CMK (cell line): ENCODE measurements around the gene WDR35.
"Not testable (repeated sequence)": the region's sequence is repeated elsewhere in the genome, so short reads cannot be mapped to it uniquely, and the experiment has no call there.

Source experiments
- DNase-seq: peaks from one replicate; pipeline ENCODE4 v3.0.0-alpha.2; 2010; ENCODE audit warnings: low read depth

Gene WDR35

DNA sequence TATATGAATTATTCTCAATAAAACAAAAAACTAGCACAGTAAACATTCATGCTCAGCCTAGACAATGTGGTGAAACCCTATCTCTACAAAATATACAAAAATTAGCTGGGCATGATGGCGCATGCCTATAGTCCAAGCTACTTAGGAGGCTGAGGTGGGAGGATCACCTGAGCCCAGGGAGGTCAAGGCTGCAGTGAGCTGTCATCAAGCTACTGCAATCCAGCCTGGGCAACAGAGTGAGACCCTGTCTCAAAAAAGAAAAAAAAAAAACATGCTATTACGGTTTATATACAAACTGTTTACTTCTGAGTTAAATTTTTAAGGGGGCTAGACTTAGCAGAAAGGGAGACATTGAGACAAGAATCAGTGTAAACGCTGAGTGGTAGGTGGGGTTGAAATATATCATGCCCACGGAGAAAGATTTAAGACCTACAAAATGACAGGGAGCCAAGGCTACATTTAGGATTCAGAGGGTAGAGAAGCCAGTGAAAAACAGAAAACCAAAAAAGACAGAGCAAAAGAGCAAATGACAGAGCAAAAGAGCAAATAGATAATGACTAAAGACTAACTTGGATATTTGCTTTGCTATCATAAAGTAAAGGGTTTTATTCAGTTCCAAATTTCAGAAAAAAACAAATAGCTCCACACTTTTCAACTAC lies 95.6 kb downstream of the WDR35 start:
- no peak for DNase-seq

DNA sequence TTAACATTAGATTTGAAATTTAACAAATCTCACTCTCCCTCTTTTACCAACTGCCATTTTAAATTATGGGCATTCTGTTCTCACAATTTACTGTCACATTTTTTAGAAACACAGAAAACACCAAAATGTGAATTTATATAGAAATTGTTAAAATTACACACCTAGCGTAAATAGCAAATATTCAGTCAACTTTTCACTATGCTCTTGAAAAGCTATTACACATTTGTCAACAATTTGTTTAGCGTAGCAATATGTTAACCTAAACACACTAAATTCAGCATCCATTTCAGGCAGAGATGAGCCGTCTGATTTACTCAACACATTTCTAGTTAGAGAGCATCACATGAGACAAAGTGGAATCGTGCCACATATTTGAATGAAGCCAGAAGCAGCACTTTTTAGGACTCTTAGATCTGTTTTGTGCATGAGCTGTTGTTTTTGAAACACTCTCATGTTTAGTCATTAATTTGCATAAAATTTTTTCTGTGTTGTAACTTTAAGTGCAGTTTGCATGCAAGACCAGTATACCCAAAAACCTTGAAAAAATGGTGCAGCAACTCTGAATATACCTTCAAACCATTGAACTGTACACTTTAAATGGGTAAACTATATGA lies 96.3 kb downstream of the WDR35 start:
- no peak for DNase-seq

DNA sequence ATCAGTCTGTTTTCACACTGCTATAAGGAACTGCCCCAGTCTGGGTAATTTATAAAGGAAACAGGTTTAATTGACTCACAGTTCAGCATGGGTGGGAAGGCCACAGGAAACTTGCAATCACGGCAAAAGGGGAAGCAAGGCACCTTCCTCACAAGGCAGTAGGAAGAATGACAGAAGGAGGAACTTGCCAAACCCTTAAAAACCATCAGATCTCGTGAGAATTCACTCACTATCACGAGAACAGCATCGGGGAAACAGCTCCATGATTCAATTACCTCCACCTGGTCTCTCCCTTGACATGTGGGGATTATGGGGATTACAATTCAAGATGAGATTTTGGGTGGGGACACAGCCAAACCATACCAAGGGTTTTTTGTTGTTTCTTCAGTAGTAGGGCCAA lies 97.9 kb downstream of the WDR35 start:
- peak; percentile 62 for DNase-seq

DNA sequence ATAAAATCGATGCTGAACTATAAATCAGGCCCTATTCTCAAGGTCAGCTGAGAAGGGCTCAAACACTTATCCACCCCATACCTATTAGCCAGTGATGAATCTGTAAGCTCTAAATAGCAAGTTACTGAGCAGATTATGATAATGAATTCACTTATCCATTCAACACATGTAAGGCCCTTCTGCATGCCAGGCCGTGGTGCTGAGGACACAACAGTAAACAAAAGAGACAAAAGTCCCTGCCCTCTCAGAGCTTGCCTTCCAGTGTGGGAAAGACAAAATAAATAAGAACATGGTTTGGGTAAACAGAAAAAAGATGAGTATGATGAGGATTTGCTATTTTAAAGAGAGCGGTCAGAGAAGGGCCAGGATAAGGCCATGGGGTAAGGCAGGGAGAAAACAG lies 99.8 kb downstream of the WDR35 start:
- no peak for DNase-seq

DNA sequence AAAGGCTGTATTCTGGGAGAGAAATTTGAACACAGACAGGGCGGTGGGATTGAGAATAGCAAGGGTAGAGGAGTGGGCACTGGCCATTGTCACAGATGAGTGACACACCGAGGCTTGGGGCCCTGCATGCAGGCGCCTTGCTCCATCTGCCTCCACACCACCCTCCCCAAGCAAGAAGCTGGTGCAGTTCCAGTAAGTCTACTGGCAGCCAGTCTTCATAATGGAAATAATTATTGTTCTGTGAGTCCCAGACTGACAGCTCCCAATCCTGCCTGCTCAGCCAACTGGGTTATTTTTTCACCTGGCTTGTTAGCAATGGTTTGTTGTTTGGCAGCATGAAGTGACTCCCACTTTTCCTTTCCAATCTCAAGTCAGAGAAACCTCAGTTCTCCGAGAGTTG lies 101.1 kb downstream of the WDR35 start:
- DNase-seq = no peak

- DNase-seq = no peak
These were observed 102.4 kb downstream of the WDR35 start for GRCh38 chr2:19887510-19887909.

GRCh38 chr2:19886261-19886660 lies 103.6 kb downstream of the WDR35 start:
- DNase-seq = no peak

DNA sequence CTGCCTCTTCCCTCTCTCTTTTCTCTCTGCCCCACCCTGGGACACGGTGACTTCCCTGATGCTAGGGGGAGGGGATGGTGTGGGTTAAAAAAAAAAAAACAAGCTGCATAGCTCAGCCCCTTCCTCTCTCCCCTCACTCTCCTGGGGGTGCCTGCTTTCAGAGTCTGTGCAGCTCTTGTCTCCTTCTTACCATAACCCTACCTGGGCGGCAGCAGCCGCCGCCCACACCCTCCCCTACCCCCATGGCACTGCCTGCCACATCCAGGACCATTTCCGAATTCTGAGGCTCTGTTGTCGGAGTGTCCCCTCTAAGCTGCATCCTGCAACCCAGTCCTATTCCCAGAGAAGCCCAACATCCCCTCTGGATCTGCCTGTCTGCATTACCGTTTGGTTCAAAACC lies 104.1 kb downstream of the WDR35 start:
- DNase-seq = no peak

GRCh38 chr2:19883971-19884720 lies 105.8 kb downstream of the WDR35 start:
- DNase-seq = no peak

GRCh38 chr2:19883486-19883885 lies 106.4 kb downstream of the WDR35 start:
- no peak for DNase-seq

- DNase-seq = no peak
These were observed 107.6 kb downstream of the WDR35 start for GRCh38 chr2:19882286-19882685.

DNA sequence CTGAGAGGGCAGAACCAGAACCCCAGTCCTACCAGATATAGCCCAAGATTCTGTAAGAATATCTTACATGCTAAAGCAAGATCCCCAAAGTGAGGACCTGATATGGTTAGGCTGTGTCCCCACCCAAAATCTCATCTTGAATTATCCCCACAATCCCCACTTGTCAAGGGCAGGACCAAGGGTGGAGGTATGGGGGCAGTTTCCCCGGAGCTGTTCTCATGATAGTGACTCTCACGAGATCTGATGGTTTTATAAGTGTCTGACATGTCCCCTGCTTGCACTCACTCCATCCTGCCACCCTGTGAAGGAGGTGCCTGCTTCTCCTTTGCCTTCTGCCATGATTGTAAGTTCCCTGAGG lies 108.0 kb downstream of the WDR35 start:
- DNase-seq = no peak

DNA sequence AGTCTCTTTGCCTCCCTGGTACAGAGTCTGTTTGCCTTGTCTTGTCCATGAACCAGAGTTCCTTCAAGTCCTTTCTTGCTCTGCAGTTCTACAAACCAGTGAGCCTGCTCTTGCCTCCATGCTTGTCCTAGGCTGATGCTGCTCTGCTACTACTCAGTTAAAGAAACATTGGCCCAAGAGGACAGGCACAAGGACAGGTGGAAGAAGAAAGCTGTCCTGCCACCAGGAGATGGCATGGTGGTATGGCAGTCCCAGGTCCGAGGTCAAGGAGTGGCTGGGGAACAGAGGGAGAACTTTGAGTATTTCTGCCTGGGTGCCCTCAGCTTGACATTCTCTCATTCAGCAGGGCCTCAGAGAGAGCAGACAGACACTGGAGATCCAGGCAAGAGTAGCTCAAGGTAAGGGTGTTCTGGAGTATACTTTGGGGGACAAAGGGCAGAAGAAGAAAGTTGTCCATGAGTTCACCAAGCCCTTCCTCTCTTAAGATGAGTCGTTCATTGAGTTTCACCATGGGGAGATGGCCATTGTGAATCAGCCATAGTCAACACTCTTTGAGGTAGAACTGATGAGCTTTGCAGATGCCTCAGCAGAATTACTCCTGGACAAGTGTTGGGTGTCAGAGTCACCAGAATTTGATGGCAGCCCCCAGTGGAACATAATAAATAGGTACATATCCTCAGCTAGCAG lies 108.5 kb downstream of the WDR35 start:
- DNase-seq = no peak

GRCh38 chr2:19880191-19880590 lies 109.7 kb downstream of the WDR35 start:
- not testable (repeated sequence) for DNase-seq

GRCh38 chr2:19879120-19879519 lies 110.8 kb downstream of the WDR35 start:
- DNase-seq = no peak

GRCh38 chr2:19878268-19879046 lies 111.4 kb downstream of the WDR35 start:
- DNase-seq = no peak

DNA sequence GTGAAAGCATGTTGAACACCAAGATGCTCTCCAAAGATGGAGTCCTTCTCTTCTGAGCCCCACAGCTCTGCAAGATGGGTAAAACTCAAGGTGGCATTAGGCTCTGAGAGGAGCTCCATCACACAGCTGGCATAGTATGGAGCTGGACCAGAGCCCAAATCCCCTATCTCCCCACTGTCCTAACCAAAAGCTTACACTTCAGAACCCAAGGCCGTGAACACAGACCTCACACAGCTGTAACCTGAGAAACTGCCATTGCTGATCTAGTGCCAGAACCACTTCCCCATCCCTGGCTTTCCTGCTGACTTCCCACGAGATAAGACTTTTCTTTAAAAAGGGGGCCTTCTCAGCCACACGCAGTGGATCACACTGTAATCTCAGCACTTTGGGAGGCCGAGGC lies 113.2 kb downstream of the WDR35 start:
- no peak for DNase-seq

DNA sequence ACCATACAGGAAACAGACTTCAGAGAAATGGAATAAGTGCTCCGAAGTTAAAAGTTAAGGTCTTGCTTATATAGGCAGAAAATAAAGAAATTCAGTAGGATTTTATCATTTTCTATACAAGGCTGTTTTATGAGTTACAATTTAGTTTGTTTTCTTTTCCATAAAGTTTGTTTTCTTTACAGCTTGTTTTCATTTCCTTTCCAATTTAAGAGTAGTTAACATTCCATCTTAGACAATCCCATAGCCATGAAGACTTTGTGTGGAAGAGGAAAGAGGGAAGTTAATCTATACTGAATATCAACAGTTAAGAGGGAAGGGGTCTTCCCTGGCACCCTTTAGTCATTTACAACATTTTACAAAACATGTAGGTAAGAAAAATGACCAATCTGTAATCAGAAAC lies 114.6 kb downstream of the WDR35 start:
- DNase-seq = no peak

- DNase-seq = no peak
These were observed 115.2 kb downstream of the WDR35 start for GRCh38 chr2:19874726-19875125.

GRCh38 chr2:19873014-19873413 lies 116.9 kb downstream of the WDR35 start:
- no peak for DNase-seq

- no peak for DNase-seq
These were observed 117.6 kb downstream of the WDR35 start for GRCh38 chr2:19872302-19872701.

GRCh38 chr2:19871836-19872235 lies 118.1 kb downstream of the WDR35 start:
- no peak for DNase-seq
